Erythroblast (primary cell): Measurements from ENCODE around the gene PFAS.

Experiments
- GATA1 ChIP-seq: IDR thresholded peaks from 2 replicates; pipeline ENCODE4 v1.6.1; 2011; ENCODE audit warnings: low read depth, mild to moderate bottlenecking, control low read depth, low read length, moderate library complexity
- POLR2A ChIP-seq: IDR thresholded peaks from 2 replicates; pipeline ENCODE4 v1.6.1; 2011; ENCODE audit warnings: mild to moderate bottlenecking, low read length

- TF ChIP-seq POLR2A (no peak), GATA1 (no peak)
Observed at GRCh38 chr17:8221663-8222379, 27.3 kb upstream of the PFAS start.
